Upper lobe of left lung (tissue), 4 donors: Measurements from ENCODE around the gene SLC8A3.

Experiments used
- EP300 ChIP-seq, 4 donors: sonication (generic); formaldehyde crosslinking; IDR thresholded peaks; one replicate each; pipeline ENCODE4 v1.5.1; 2017; ENCODE audit warnings: antibody characterized with exemption in 4 of 4, control low read depth in 2 of 4
- POLR2A ChIP-seq, 4 donors: fragments of 450-650 bp; IDR thresholded peaks; one replicate each; pipeline ENCODE4 v1.5.1; 2016 to 2017; ENCODE audit warnings: antibody characterized with exemption in 4 of 4, mild to moderate bottlenecking in 2 of 4
- TF ChIP-seq, protein P1 (sequence below), 6 experiments: fragments of 450-650 bp in 4 of 6; fragments of 200-600 bp in 2 of 6; sonication (generic) in 2 of 6; IDR thresholded peaks; one replicate each; pipeline ENCODE4 v1.5.1; 2016 to 2019; ENCODE audit warnings: antibody characterized with exemption in 6 of 6

DNA sequence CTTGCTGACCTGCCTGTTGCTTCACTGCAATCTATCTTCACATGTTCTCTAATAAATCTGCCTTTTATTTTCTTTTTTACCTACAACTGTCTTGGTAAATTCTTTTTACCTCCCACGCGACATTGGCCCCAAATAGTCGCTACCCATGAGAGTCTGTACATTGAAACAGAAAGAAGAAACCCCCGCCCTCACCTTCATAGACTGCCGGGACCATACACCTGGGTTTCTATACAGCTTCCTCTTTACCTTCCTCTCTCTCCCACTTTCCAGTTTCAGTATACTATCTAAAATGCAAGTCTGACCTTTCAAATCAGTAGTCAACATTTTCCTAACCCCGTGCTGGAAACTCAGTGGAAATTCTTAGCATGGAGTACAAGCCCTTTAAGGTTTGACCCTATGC, 4.8 kb downstream of the SLC8A3 start:
- TF ChIP-seq, protein P1, sequence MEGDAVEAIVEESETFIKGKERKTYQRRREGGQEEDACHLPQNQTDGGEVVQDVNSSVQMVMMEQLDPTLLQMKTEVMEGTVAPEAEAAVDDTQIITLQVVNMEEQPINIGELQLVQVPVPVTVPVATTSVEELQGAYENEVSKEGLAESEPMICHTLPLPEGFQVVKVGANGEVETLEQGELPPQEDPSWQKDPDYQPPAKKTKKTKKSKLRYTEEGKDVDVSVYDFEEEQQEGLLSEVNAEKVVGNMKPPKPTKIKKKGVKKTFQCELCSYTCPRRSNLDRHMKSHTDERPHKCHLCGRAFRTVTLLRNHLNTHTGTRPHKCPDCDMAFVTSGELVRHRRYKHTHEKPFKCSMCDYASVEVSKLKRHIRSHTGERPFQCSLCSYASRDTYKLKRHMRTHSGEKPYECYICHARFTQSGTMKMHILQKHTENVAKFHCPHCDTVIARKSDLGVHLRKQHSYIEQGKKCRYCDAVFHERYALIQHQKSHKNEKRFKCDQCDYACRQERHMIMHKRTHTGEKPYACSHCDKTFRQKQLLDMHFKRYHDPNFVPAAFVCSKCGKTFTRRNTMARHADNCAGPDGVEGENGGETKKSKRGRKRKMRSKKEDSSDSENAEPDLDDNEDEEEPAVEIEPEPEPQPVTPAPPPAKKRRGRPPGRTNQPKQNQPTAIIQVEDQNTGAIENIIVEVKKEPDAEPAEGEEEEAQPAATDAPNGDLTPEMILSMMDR (IDR thresholded peaks at IDR 0.05): no peak
- TF ChIP-seq EP300 (IDR thresholded peaks at IDR 0.05) (no peak), POLR2A (IDR thresholded peaks at IDR 0.05) (no peak)
